ENCODE results near the gene SERINC4.

- TF ChIP-seq CTCF (IDR thresholded peaks at IDR 0.05) (no peak), POLR2A (IDR thresholded peaks at IDR 0.05) (no peak)
Observed at GRCh38 chr15:43795997-43796396, 4.0 kb downstream of the SERINC4 start.

All from right lobe of liver (tissue), 4 donors.